ENCODE data around the gene TULP1. TPM values are rescaled to one million over a fixed set of nuclear protein-coding genes. Genes with fewer than 3 reads are reported as not detected.

The TULP1 gene
- total and polyA plus RNA-seq, 2 of the 13 experiments (the other 11 are each of a cell fraction or from before 2014, with no cell fraction given) = not detected

DNA sequence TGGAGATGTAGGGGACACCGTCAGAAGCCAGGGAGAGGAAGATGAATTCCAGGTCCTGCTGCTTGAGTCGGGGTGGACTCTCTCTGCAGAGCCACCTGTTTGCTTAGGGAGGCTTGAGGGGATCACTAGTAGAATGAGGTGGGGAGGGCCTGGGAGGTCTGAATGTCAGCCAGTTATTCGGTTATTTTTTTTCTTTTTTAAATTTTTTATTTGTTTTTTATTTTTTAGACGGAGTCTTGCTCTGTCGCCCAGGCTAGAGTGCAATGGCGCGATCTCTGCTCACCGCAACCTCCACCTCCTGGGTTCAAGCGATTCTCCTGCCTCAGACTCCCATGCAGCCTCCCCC is 24.2 kb downstream of the TULP1 start (continued):
- TF ChIP-seq, protein P1, sequence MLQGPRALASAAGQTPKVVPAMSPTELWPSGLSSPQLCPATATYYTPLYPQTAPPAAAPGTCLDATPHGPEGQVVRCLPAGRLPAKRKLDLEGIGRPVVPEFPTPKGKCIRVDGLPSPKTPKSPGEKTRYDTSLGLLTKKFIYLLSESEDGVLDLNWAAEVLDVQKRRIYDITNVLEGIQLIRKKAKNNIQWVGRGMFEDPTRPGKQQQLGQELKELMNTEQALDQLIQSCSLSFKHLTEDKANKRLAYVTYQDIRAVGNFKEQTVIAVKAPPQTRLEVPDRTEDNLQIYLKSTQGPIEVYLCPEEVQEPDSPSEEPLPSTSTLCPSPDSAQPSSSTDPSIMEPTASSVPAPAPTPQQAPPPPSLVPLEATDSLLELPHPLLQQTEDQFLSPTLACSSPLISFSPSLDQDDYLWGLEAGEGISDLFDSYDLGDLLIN (CRISPR knock-in tag; IDR thresholded peaks at IDR 0.05; ENCODE audit: borderline replicate concordance) = no peak

DNA sequence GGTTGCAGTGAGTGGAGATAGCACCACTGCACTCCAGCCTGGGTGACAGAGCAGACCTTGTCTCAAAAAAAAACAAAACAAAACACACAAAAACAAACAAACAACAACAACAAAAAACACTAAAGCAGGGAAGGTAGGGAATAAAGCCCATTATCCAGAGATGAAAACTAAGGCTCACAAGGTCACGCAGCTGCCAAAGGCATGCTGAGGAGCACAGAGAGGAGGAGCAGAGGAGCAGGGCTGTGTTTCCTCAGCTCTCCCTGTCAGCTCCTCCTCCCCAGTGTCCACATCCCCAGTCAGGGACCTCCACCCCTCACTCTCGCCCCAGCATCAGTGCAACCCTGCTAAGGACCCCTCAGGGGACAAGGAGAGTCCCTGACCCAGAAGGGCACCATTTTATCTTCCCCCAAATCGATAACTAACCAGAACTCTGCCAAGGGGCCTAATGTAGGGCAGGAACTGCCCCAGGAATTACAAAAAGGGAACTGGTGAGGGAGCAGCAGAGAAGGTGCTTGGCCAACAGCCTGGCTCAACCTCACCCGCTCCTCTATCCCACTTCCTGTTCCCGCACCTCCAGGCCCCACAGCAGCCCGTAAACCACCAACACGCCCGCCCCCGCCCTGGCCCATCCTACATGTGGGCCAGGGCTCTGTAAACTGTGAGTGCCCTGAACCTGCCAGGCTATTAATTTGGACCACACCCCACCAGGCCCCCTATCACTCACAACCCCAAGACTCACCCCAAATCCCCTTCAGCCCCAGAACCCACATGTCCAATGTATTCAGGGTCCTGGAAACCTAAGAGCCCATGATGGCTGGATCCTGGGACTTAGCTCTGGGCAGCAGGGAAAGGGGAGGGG is 24.8 kb downstream of the TULP1 start:
- Histone ChIP-seq H4K20me1 (ENCODE audit: insufficient read depth, low read length) (peaks cover 38% of the 10 kb centered on the region; the same call in 1 of the 2 replicates), H3K4me1 (ENCODE audit: insufficient read depth, low read length) (peaks cover 25% of the 10 kb centered on the region), H3K4me2 (ENCODE audit: low read depth, low read length) (no peak overlapping the region), H3K79me2 (ENCODE audit: insufficient read depth, low read length) (peaks cover 22% of the 10 kb centered on the region), H3K9ac (ENCODE audit: insufficient read depth, low read depth, low read length) (no peak overlapping the region), H3K9me3 (ENCODE audit: low read length) (no peaks in the 10 kb centered on the region), H3K27ac (ENCODE audit: extremely low read length, insufficient read depth, low read length) (no peak overlapping the region), H3K36me3 (replicated peaks in 1 of 2; ENCODE audit: control insufficient read depth in 1 of 2, insufficient read depth in 2 of 2, low read length in 2 of 2) (peaks cover 10 to 37% of the 10 kb centered on the region in 2 experiments), H2AFZ (ENCODE audit: low read length) (no peak overlapping the region), H3K27me3 (ENCODE audit: control insufficient read depth in 1 of 2, insufficient read depth in 2 of 2, low read length in 2 of 2) (no peaks in the 10 kb centered on the region), H3K4me3 (replicated peaks in 1 of 3; ENCODE audit: insufficient read depth in 1 of 3, low read depth in 2 of 3, low read length in 3 of 3) (no peak overlapping the region)
- WGBS (ENCODE audit: low lambda C conversion rate) = 91% methylated on average over 9 of the region's 9 CpGs
- FAIRE-seq (no peak), DNase-seq (ENCODE audit: low spot score) (no peak), ATAC-seq (no peak)
- ChIA-PET POLR2A (interaction anchor here (1.7 to 1.9 kb wide), 2 partner anchors 9 to 11 kb away, joined by 3 to 15 read pairs; partner anchors contain the start of gene TEAD3), CTCF (ENCODE audit: low intra/inter-chr PET ratio, low total read pairs) (no interaction called here)
- TF ChIP-seq, protein P2, sequence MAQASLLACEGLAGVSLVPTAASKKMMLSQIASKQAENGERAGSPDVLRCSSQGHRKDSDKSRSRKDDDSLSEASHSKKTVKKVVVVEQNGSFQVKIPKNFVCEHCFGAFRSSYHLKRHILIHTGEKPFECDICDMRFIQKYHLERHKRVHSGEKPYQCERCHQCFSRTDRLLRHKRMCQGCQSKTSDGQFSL (CRISPR knock-in tag; IDR thresholded peaks at IDR 0.05) = no peak
- TF ChIP-seq, protein P3, sequence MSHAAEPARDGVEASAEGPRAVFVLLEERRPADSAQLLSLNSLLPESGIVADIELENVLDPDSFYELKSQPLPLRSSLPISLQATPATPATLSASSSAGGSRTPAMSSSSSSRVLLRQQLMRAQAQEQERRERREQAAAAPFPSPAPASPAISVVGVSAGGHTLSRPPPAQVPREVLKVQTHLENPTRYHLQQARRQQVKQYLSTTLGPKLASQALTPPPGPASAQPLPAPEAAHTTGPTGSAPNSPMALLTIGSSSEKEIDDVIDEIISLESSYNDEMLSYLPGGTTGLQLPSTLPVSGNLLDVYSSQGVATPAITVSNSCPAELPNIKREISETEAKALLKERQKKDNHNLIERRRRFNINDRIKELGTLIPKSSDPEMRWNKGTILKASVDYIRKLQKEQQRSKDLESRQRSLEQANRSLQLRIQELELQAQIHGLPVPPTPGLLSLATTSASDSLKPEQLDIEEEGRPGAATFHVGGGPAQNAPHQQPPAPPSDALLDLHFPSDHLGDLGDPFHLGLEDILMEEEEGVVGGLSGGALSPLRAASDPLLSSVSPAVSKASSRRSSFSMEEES (CRISPR knock-in tag; IDR thresholded peaks at IDR 0.05) = no peak
- TF ChIP-seq FOXK2 (IDR thresholded peaks at IDR 0.05) = peak; percentile 39; the same call in 1 of the 2 replicates
- TF ChIP-seq SMAD1 (CRISPR knock-in tag; IDR thresholded peaks at IDR 0.05; ENCODE audit: borderline replicate concordance, low read depth) = no peak
- peak; percentile 66 for TF ChIP-seq ZNF263 (CRISPR knock-in tag; IDR thresholded peaks at IDR 0.05)
- TF ChIP-seq KDM4B (CRISPR knock-in tag; IDR thresholded peaks at IDR 0.05) = no peak
- no peak for TF ChIP-seq ZNF607 (CRISPR knock-in tag; IDR thresholded peaks at IDR 0.05; ENCODE audit: borderline replicate concordance)
- TF ChIP-seq, protein P4, sequence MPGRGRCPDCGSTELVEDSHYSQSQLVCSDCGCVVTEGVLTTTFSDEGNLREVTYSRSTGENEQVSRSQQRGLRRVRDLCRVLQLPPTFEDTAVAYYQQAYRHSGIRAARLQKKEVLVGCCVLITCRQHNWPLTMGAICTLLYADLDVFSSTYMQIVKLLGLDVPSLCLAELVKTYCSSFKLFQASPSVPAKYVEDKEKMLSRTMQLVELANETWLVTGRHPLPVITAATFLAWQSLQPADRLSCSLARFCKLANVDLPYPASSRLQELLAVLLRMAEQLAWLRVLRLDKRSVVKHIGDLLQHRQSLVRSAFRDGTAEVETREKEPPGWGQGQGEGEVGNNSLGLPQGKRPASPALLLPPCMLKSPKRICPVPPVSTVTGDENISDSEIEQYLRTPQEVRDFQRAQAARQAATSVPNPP (CRISPR knock-in tag; IDR thresholded peaks at IDR 0.05) = no peak
- TF ChIP-seq HDAC2 (CRISPR knock-in tag; IDR thresholded peaks at IDR 0.05) = no peak
- TF ChIP-seq ZBTB3 (CRISPR knock-in tag; IDR thresholded peaks at IDR 0.05; ENCODE audit: borderline replicate concordance, low read depth) = no peak
- TF ChIP-seq ZNF629 (CRISPR knock-in tag; conservative IDR thresholded peaks at IDR 0.05) = peak; percentile 83
- no TSS peak for BruUV-seq (replicated peaks)
- in situ Hi-C loops (cut with HindIII; ENCODE audit: extremely low pct_ligation_motif_present, low pct_unique_long_range_greater_than_20kb) = no loop called here
- intact Hi-C loops (cut with micrococcal nuclease; ENCODE audit: unreplicated experiment) = no loop called here
